Measurements from ENCODE around the gene PPARA.

The PPARA gene

DNA sequence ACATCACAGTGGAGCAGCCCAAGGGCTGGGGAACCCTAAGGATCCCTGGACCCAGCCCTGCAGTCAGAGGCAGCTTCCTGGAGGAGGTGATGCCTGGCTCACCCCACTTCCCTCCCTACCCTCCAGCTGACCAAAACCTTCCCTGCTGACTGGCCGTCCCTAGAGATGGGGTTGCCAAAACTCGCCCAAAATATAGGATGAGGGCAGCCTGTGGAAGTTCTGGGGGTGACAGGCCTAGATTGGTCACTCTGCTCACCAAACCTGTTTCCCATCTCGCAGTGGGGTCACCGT lies 35.0 kb upstream of the PPARA start:
- Histone ChIP-seq H3K4me1 (ENCODE audit: control insufficient read depth, insufficient read depth, low read length, poor library complexity, severe bottlenecking) (no peaks in the 10 kb centered on the region), H3K27ac (ENCODE audit: low read depth, low read length, severe bottlenecking) (no peak overlapping the region), H3K36me3 (ENCODE audit: control insufficient read depth, insufficient read depth, low read length) (no peaks in the 10 kb centered on the region), H3K9me3 (ENCODE audit: control insufficient read depth, low read length) (no peaks in the 10 kb centered on the region), H3K4me3 (ENCODE audit: extremely low read depth, insufficient read depth, low read length, poor library complexity, severe bottlenecking) (no peak overlapping the region)
- WGBS, 2 experiments (ENCODE audit: insufficient coverage in 2 of 2) = 87 to 96% methylated on average over 4 of the region's 4 CpGs

DNA sequence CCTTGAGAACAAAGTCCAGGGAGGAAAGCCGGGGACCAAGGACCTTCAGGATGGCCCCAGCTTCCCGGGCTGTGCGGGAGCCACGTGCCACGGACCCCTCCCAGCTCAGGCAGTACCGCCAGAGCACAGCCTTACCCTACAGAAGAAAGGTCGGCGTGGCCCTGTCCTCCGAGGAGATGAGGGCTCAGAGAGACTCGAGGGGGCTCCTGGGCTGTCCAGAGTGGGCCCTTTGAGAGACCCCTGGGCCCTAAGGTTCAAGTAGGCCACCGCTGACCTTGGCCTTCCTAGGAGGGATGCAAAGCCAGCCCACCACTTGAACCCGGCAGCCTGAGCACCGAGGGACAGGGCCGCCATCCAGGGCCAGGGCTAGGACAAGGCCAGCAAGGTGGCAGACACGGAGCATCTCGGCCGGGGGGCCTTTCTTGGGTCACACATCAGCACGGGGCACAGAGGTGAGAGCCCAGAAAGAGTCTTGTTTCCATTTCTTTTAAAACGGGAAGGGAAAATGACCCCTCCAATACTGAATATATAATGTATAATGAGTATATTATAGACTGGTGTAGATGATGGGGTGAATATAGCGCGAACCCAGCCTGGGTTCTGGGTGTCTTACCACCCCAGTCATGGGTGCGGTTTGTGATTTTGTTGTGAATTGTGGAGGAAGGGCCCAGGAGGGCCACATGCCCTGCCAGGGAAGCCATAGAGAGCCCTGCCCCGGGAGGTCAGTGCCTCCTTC lies 34.4 kb upstream of the PPARA start:
- WGBS, 2 experiments (ENCODE audit: insufficient coverage in 2 of 2) = 81 to 88% methylated on average over 18 to 21 of the region's 23 CpGs

DNA sequence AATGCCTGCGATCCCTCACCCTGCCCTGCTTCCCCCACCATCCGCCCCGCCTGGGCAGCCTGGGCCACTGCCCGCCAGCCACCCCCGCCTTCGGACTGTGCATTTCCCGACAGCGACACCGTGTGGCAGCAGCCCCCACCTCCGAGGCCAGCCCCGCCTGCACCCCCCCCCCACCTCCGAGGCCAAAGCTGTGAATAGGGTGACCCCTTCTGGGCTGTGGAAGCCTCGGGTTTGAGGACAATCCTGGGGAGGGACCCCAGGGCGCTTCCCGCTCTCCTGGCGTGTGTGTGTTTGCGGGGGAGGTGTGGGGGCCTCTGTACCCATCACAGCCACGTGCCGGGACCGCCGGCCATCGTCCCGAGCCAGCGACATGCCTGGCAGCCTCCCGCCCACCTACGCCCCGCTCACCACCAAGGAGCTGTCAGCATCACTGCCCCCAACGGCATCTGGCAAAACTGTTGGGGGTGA lies 33.8 kb upstream of the PPARA start:
- Histone ChIP-seq H3K9me3 (ENCODE audit: control insufficient read depth, low read length) (no peaks in the 10 kb centered on the region), H3K4me3 (ENCODE audit: extremely low read depth, insufficient read depth, low read length, poor library complexity, severe bottlenecking) (no peak overlapping the region), H3K36me3 (ENCODE audit: control insufficient read depth, insufficient read depth, low read length) (no peaks in the 10 kb centered on the region), H3K4me1 (ENCODE audit: control insufficient read depth, insufficient read depth, low read length, poor library complexity, severe bottlenecking) (no peaks in the 10 kb centered on the region), H3K27ac (ENCODE audit: low read depth, low read length, severe bottlenecking) (no peak overlapping the region)
- WGBS, 2 experiments (ENCODE audit: insufficient coverage in 2 of 2) = 0 to 21% methylated on average over 6 to 18 of the region's 28 CpGs

More for the DNA sequence above, 34.4 kb upstream of the PPARA start:
- Histone ChIP-seq H3K9me3 (ENCODE audit: control insufficient read depth, low read length) (no peaks in the 10 kb centered on the region), H3K4me3 (ENCODE audit: extremely low read depth, insufficient read depth, low read length, poor library complexity, severe bottlenecking) (no peak overlapping the region), H3K4me1 (ENCODE audit: control insufficient read depth, insufficient read depth, low read length, poor library complexity, severe bottlenecking) (no peaks in the 10 kb centered on the region), H3K36me3 (ENCODE audit: control insufficient read depth, insufficient read depth, low read length) (no peaks in the 10 kb centered on the region), H3K27ac (ENCODE audit: low read depth, low read length, severe bottlenecking) (no peak overlapping the region)

DNA sequence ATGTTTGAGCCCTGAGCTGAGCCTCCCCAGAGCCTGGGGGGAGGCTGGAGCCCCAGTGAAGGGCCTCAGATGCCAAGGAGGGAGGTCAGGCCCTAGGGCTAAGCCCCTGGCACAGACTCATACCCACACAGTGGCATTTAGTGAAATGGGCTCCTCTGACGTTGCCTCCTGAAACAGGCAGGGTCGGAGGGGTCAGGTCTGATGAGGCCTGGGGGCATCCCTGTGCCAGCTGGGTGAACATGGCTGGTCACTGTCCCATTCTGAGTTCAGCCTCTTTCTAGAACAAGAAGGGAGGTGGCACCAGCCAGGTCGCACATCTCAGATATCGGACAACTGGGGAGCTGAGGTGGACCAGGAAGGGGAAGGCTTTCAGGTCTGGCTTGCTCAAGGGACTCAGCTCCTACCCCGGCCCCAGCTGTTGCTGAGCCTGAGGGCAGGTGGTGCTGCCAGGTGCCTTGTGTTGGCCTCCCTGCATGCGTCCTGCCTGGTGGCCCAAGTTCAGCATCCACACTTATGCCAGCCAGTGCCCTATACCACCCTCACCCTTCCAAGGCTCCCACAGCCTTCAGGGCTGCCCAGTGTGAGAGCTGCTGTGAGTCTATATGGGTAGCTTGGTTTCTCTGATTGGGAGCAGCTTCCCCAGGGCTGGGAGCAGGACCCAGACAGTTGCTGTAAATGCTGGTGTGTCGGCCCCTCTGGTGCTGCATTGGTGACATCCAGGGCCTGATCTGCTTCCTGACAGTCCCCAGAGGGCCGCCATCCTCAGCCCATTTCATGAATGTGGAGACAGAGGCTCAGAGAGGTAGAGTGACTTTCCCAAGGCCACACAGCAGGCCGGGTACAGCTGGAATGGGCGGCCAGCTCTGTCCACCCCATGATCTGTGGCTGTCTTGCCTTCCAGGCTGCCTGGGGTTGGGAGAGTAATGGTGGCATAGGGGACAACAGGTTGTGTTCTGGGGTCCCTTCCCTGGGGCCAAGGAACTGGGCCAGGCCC lies 32.8 kb upstream of the PPARA start:
- WGBS, 2 experiments (ENCODE audit: insufficient coverage in 2 of 2) = 79 to 84% methylated on average over 9 of the region's 10 CpGs
- Histone ChIP-seq H3K4me1 (ENCODE audit: control insufficient read depth, insufficient read depth, low read length, poor library complexity, severe bottlenecking) (no peaks in the 10 kb centered on the region), H3K4me3 (ENCODE audit: extremely low read depth, insufficient read depth, low read length, poor library complexity, severe bottlenecking) (no peak overlapping the region), H3K36me3 (ENCODE audit: control insufficient read depth, insufficient read depth, low read length) (no peaks in the 10 kb centered on the region), H3K27ac (ENCODE audit: low read depth, low read length, severe bottlenecking) (no peak overlapping the region), H3K9me3 (ENCODE audit: control insufficient read depth, low read length) (no peaks in the 10 kb centered on the region)

DNA sequence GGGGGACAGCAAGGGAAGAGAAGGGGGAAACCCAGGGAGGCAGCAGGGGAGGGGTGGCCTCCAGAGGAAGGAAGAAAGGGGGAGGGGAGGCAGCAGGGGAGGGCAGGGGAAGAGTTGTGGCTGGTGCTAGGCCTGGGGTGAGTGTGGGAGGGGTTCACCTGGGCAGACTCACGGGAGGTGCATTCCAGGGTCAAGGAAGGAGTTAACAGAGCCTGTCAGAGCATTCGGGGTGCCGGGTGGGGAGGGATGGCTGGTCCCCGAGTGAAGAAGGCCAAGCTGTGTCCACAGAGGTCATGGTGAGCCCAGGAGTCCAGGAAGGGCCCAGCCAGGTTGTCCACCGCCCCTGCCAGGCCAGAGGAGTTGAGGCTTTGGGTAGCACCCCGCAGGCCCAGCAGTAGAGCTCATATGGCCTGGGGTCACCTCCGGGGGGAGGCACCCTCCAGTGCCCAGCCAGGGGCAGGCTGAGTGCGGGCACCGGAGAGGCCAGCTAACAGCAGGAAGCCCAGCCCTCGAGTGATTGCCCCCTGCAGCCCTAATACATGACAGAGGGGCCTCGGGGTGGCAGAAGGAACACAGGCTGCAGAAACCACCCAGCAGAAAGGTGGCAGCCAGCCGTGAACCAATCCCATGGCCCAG lies 31.1 kb upstream of the PPARA start:
- Histone ChIP-seq H3K27ac (ENCODE audit: low read depth, low read length, severe bottlenecking) (no peak overlapping the region), H3K4me3 (ENCODE audit: extremely low read depth, insufficient read depth, low read length, poor library complexity, severe bottlenecking) (no peak overlapping the region), H3K4me1 (ENCODE audit: control insufficient read depth, insufficient read depth, low read length, poor library complexity, severe bottlenecking) (no peaks in the 10 kb centered on the region), H3K36me3 (ENCODE audit: control insufficient read depth, insufficient read depth, low read length) (no peaks in the 10 kb centered on the region), H3K9me3 (ENCODE audit: control insufficient read depth, low read length) (no peaks in the 10 kb centered on the region)
- WGBS, 2 experiments (ENCODE audit: insufficient coverage in 2 of 2) = 85 to 89% methylated on average over 11 to 12 of the region's 12 CpGs

DNA sequence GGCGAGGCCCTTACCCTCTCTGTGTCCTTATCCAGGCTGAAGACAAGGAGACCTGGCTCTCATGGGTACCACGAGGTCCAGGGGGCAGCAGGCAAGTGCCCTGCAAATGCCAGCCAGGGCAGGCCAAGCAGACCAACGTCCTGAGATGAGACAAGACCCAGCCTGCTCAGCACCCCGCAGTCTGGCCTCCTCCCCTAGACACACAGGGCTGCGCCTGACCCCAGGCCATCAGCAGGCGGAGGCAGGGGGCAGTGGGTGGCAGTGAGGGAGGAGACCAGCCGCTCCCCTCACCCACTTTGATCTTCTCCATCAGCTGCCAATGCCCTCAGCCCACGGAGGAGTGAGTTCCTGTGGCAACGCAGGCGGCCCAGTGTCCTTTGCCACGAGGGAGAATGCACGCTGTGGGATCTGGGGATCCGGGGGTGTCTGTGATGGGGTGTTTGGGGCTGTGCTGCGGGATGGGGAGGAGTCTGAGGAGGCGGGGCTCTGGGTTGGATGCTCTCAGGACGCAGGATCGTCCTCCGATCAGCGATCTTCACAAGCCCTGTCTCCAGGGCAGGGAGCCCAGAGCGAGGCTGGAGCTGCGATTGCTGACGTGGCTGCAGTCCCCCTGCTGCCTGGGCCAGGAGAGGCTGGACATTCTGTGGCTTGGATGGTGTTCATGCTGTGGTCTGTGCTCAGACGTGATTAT lies 30.5 kb upstream of the PPARA start:
- Histone ChIP-seq H3K4me3 (ENCODE audit: extremely low read depth, insufficient read depth, low read length, poor library complexity, severe bottlenecking) (no peak overlapping the region), H3K36me3 (ENCODE audit: control insufficient read depth, insufficient read depth, low read length) (no peaks in the 10 kb centered on the region), H3K27ac (ENCODE audit: low read depth, low read length, severe bottlenecking) (no peak overlapping the region), H3K4me1 (ENCODE audit: control insufficient read depth, insufficient read depth, low read length, poor library complexity, severe bottlenecking) (no peaks in the 10 kb centered on the region), H3K9me3 (ENCODE audit: control insufficient read depth, low read length) (no peaks in the 10 kb centered on the region)
- WGBS, 2 experiments (ENCODE audit: insufficient coverage in 2 of 2) = 79 to 82% methylated on average over 18 to 19 of the region's 23 CpGs

DNA sequence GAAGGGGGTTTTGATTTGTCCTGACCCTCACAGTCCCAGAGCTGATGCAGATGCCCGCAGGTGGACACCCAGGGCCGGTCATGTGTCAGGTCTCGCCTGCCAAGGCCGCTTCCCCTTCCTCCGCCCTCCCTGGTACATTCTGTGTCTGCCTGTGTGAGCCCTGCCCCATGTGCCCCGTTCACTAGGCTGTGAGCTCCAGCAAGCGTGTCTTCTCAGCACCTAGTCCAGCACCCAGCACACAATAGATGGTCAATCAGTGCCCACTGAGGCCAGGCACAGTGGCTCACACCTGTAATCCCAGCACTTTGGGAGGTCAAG lies 29.9 kb upstream of the PPARA start:
- WGBS, 2 experiments (ENCODE audit: insufficient coverage in 2 of 2) = 84 to 94% methylated on average over 7 of the region's 7 CpGs
- Histone ChIP-seq H3K9me3 (ENCODE audit: control insufficient read depth, low read length) (no peaks in the 10 kb centered on the region), H3K27ac (ENCODE audit: low read depth, low read length, severe bottlenecking) (no peak overlapping the region), H3K36me3 (ENCODE audit: control insufficient read depth, insufficient read depth, low read length) (no peaks in the 10 kb centered on the region), H3K4me3 (ENCODE audit: extremely low read depth, insufficient read depth, low read length, poor library complexity, severe bottlenecking) (no peak overlapping the region), H3K4me1 (ENCODE audit: control insufficient read depth, insufficient read depth, low read length, poor library complexity, severe bottlenecking) (no peaks in the 10 kb centered on the region)

DNA sequence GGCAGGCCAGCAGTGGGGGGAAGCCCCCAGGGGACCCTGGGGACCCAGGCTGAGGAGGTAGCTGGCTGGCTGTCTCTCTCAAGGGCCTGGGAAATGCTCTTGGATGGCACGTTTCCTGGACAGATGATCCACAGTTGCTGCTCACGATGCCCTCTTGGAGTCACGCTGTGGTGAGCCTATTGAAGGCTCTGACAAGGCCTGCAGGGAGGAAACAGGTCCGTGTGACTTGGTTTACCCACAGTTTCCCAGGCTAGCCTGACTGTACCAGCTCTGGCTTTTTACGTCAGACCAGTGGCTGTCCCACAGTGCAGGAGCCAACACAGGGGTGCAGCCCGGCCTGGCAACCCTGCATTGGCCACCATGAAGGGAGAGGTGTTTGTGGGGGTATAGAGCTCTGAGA lies 29.2 kb upstream of the PPARA start:
- Histone ChIP-seq H3K4me3 (ENCODE audit: extremely low read depth, insufficient read depth, low read length, poor library complexity, severe bottlenecking) (no peak overlapping the region), H3K4me1 (ENCODE audit: control insufficient read depth, insufficient read depth, low read length, poor library complexity, severe bottlenecking) (no peaks in the 10 kb centered on the region), H3K9me3 (ENCODE audit: control insufficient read depth, low read length) (no peaks in the 10 kb centered on the region), H3K27ac (ENCODE audit: low read depth, low read length, severe bottlenecking) (no peak overlapping the region), H3K36me3 (ENCODE audit: control insufficient read depth, insufficient read depth, low read length) (no peaks in the 10 kb centered on the region)
- 78 to 86% methylated on average over 6 of the region's 6 CpGs for WGBS, 2 experiments (ENCODE audit: insufficient coverage in 2 of 2)

DNA sequence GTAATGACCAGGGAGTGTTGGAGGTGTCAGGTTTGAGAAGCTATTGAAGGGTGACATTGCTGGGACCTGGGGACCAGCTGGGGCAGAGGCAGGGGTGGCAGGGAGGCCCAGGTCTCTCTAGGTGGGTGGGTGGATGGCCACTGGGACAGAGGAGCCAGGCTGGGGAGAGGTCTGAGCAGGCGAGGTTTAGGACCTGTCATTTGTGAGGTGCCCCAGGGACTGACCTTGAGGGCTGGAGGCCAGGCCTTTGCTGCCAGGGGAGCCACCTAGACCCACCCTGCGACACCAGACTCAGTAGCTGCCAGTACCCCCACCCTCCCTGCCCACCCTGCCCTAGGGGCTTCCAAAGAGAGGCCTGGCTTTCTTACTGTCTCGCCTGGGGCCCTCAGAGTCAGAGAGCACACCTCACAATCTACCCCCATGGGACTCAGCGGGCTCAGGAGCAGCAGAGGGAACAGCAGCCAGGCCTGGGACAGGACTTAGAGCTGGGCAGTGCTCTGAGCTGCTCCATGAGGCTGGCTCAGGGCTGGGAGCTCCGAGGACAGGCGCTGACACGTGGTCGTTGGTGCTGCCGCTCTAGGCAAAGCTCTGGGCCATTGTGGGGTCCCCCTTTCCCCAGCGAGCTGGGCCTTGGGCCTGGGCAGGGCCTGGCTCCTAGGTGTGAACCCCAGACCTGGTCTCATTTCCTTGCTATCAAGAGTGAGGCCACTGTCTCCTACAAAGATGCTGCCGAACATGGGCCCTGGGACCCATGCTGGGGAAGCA lies 28.6 kb upstream of the PPARA start:
- no peak overlapping the region for H3K27ac ChIP-seq (ENCODE audit: low read depth, low read length, severe bottlenecking)
- WGBS, 2 experiments (ENCODE audit: insufficient coverage in 2 of 2) = 70 to 74% methylated on average over 8 of the region's 11 CpGs
- no peaks in the 10 kb centered on the region for H3K4me1 ChIP-seq (ENCODE audit: control insufficient read depth, insufficient read depth, low read length, poor library complexity, severe bottlenecking)
- no peak overlapping the region for H3K4me3 ChIP-seq (ENCODE audit: extremely low read depth, insufficient read depth, low read length, poor library complexity, severe bottlenecking)
- H3K36me3 ChIP-seq (ENCODE audit: control insufficient read depth, insufficient read depth, low read length) = no peaks in the 10 kb centered on the region
- H3K9me3 ChIP-seq (ENCODE audit: control insufficient read depth, low read length) = no peaks in the 10 kb centered on the region

DNA sequence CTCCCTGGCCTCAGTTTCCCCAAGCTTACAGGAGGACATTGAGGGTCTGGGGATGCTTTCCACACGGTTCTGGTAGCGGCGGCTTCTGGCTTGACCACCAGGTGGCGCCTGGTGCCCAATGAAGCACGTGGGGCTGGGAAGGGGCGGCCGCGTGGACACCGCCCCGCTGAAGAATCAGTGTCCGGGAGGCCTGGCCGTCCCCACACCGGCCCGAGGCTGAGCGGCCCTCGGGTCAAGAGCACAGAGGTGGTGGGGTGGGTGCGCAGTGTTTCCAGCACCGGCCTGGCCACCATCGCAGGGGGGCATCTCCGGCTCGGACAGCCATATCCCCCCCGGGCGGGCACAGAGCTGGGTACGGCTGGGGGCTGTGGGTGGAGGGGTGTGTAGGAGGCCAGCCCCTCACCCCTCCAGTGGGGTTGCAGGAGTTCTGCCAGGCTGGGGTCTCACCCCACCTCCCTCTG lies 27.8 kb upstream of the PPARA start:
- Histone ChIP-seq H3K27ac (ENCODE audit: low read depth, low read length, severe bottlenecking) (no peak overlapping the region), H3K36me3 (ENCODE audit: control insufficient read depth, insufficient read depth, low read length) (no peaks in the 10 kb centered on the region), H3K9me3 (ENCODE audit: control insufficient read depth, low read length) (no peaks in the 10 kb centered on the region), H3K4me1 (ENCODE audit: control insufficient read depth, insufficient read depth, low read length, poor library complexity, severe bottlenecking) (no peaks in the 10 kb centered on the region), H3K4me3 (ENCODE audit: extremely low read depth, insufficient read depth, low read length, poor library complexity, severe bottlenecking) (no peak overlapping the region)
- 3% methylated on average over 10 to 16 of the region's 24 CpGs for WGBS, 2 experiments (ENCODE audit: insufficient coverage in 2 of 2)
